Stimulated activated CD8-positive, alpha-beta memory T cell treated with anti-CD3 and anti-CD28 coated beads, Interleukin-7, amount 100 ng/mL, for 48 hours (primary cell): ENCODE data around the gene ADAMTS6.
A peak's percentile ranks its signal among the peaks of the same experiment; 100 is the strongest.
"Not testable (repeated sequence)": the region's sequence is repeated elsewhere in the genome, so short reads cannot be mapped to it uniquely, and the experiment has no call there.

Source experiments
- DNase-seq, 2 donors: peaks; one replicate each; pipeline ENCODE4 v3.0.0-alpha.2; 2020; ENCODE audit warnings: low read depth in 1 of 2; ENCODE audit errors: extremely low read depth in 1 of 2

The ADAMTS6 gene, protein sequence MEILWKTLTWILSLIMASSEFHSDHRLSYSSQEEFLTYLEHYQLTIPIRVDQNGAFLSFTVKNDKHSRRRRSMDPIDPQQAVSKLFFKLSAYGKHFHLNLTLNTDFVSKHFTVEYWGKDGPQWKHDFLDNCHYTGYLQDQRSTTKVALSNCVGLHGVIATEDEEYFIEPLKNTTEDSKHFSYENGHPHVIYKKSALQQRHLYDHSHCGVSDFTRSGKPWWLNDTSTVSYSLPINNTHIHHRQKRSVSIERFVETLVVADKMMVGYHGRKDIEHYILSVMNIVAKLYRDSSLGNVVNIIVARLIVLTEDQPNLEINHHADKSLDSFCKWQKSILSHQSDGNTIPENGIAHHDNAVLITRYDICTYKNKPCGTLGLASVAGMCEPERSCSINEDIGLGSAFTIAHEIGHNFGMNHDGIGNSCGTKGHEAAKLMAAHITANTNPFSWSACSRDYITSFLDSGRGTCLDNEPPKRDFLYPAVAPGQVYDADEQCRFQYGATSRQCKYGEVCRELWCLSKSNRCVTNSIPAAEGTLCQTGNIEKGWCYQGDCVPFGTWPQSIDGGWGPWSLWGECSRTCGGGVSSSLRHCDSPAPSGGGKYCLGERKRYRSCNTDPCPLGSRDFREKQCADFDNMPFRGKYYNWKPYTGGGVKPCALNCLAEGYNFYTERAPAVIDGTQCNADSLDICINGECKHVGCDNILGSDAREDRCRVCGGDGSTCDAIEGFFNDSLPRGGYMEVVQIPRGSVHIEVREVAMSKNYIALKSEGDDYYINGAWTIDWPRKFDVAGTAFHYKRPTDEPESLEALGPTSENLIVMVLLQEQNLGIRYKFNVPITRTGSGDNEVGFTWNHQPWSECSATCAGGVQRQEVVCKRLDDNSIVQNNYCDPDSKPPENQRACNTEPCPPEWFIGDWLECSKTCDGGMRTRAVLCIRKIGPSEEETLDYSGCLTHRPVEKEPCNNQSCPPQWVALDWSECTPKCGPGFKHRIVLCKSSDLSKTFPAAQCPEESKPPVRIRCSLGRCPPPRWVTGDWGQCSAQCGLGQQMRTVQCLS (N-terminal part only)

DNA sequence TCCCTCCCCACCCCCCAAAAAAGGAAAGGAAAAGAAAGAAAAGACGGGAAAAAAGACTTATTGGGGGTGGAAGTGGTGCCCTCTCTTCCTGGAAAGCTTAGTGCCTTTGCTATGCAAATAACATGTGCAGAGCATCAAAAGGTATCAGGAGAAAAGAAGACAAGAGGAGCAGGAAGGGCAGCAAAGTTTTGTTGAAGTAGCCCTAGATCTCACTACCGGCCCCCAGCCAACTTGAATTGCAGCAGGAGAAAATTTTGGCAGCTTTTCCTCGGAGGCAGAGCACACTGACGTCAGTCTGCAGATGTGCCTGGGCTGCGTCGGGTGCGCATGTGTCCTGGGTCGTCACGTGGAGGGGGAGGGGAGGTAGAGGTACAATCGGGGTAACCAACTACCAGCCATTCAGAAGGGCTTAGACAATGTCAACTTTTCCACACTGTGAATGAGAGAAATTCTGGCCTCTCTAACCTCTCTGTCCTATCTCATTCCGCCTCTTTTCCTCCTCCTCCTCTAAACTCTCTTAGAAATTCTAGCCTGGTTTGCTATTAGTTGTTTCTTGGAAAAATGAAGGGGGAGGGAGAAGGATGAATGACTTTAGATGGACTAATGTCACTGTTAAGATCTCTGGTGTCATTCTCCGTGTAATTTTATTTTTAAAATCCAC is at the start of gene ADAMTS6:
ADAMTS6 (minus strand) TSS at position 286 of the 661 bp plus-strand sequence. CDS start 8,247 bp downstream, outside the sequence.
- peak; percentile 59 to 81 for DNase-seq

DNA sequence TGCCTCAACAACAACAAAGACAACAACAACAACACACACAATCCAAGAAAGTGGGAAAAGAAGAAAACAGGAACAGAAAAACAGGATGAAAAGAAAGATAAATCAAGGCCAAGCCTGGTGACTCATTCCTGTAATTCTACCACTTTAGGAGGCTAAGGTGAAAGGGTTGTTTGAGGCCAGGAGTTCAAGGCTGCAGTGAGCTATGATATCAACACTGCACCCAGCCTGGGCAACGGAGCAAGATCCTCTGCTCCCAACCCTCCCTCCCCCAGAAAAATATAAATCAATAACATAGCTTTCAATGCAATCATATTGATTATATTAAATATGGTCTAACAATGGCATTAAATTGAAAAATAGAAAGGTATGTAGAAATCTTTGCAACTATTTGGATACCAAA is 49.2 kb upstream of the ADAMTS6 start:
- no peak for DNase-seq

DNA sequence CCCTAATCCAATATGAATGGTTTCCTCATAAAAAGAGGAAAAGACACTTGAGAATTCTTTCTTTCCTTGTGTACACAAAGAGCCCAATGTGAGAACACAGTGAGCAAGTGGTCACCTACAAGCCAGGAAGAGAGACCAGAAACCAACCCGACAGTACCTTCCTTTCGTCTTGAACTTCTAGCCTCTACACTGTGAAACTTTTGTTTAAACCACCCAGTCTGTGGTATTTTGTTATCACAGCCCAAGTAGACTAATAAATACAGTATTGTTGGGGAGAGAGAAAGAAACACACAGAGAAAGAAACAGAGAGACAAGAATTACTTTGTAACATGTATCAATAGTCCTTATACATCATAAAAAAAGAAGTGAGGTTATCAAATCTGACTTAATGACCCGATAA is 44.0 kb upstream of the ADAMTS6 start:
- no peak for DNase-seq

DNA sequence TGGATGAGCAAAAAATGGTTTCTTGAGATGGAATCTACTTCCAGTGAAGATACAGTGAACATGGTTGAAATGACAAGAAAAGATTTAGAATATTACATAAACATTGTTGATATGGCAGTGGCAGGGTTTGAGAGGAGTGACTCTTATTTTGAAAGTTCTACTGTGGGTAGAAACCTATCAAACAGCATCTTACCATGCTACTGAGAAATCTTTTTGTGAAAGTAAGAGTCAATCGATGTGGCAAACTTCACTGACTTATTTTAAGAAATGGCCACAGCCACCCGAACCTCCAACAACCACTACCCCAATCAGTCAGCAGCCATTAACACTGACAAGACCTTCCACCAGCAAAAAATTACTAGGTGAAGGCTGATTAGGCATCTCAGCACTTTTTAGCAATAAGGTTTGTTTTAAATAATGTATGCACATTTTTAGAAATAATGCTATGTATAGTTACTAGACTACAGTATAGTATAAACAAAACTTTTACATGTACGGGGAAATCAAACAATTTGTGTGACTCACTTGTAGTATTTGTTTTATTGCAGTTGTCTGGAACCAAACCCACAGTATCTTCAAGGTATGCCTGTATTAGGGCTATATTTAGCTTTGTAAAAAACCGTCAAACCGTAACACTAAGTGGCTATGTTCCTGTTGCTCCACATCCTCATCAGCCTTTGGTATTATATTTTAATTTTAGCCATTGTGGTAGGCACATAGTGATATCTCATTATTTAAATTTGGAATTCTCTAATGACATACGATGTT is 30.6 kb upstream of the ADAMTS6 start:
- peak in 1 of 2 donors; percentile 3 for DNase-seq

DNA sequence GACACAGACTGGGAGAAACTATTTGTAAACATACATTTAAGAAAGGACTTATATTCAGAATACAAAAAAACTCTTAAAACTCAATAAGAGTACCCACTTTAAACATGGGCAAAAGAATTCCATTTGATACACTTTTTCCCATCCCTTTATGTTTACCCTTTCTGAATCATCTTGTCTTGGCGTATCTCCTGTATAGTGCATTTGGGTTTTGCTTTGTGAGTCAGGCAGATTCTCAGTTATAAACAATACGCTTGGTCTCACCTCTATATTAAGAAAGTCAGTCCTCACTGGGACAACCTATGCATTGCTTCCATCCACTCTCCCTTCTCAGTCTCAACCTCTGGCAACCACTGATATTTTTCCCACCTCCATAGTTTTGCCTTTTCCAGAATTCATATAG is 27.3 kb upstream of the ADAMTS6 start:
- no peak for DNase-seq

DNA sequence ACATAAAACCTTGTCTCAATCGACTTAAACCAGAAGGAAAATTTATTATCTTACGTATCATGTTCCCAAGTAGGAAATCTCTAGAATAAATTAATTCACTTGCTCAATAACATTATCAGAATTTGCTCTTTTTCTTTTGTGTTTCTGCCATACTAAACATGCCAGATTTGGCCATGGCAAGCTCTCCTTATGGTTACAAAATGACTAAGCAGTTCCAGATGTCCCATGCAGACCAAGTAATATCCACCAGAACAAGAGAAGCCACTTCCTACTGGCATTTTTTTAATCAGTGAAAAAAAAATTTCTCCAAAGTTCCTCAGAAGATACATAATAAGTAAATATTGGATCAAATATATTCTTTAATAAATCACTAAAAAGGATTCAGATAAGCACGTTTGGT is 25.2 kb upstream of the ADAMTS6 start:
- no peak for DNase-seq

DNA sequence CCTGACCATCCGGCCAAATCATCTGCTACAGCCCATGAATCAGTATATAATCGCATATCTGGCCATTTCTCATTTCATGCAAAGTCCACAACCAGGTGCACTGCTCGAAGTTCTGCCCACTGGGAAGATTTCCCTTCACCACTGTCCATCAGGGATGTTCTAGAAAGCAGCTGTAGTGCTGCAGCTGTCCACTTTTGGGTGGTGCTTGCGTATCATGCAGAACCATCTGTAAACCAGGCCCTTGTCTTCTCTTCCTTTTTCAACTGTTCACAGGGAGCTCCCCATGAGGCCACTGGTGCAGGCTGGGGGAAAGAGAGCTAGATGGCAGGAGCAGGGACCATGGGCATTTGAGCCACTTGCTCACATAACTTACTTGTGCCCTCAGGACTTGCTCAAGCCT is 7.4 kb upstream of the ADAMTS6 start:
- no peak for DNase-seq

DNA sequence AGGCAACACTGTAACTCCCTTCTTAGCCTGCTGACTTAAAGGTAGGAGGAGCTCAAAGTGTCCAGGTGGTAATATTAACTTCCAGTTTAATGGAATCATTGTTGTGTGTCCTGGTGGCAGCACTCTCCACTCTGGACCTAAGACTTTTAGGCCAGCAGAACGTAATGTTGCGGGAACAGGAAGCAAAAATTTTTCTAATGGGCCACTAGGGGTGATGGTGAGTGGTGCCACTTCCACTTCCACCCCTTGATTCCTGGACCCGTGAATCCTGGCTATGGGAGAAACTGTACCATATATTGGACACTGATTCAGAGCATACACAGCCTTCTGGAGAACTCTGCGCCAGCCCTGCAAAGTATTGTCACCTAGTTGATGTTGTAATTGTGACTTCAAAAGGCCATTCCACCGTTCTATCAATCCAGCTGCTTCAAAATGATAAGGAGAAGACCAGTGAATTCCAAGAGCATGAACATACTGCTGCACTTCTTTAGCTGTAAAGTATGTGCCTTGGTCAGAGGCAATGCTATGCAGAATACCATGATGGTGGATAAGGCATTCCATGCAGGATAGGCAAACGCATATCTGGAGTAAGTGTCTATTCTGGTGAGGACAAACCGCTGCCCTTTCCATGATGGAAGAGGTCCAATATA is 6.4 kb upstream of the ADAMTS6 start:
- not testable (repeated sequence) for DNase-seq

DNA sequence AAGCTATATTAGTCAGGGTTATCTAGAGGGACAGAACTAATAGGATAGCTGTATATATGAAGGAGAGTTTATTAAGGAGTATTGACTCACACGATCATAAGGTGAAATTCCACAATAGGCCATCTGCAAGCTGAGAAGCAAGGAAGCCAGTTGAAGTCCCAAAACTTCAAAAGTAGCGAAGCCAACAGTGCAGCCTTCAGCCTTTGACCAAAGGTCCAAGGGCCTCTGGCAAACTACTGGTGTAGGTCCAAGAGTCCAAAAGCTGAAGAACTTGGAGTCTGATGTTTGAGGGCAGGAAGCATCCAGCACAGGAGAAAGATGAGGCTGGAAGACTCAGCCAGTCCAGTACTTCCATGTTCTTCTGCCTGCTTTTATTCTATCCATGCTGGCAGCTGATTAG is 5.1 kb upstream of the ADAMTS6 start:
- DNase-seq, result not testable (repeated sequence)

DNA sequence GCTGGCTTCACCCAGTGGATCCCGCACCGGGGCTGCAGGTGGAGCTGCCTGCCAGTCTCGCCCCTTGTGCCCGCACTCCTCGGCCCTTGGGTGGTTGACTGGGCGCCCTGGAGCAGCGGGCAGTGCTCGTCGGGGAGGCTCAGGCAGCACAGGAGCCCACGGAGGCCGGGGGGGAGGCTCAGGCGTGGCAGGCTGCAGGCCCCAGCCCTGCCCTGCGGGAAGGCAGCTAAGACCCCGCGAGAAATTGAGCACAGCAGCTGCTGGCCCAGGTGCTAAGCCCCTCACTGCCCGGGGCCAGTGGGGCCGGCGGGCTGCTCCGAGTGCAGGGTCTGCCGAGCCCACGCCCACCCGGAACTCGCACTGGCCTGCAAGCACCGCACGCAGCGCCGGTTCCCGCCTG is 3.7 kb upstream of the ADAMTS6 start:
- DNase-seq, result no peak

DNA sequence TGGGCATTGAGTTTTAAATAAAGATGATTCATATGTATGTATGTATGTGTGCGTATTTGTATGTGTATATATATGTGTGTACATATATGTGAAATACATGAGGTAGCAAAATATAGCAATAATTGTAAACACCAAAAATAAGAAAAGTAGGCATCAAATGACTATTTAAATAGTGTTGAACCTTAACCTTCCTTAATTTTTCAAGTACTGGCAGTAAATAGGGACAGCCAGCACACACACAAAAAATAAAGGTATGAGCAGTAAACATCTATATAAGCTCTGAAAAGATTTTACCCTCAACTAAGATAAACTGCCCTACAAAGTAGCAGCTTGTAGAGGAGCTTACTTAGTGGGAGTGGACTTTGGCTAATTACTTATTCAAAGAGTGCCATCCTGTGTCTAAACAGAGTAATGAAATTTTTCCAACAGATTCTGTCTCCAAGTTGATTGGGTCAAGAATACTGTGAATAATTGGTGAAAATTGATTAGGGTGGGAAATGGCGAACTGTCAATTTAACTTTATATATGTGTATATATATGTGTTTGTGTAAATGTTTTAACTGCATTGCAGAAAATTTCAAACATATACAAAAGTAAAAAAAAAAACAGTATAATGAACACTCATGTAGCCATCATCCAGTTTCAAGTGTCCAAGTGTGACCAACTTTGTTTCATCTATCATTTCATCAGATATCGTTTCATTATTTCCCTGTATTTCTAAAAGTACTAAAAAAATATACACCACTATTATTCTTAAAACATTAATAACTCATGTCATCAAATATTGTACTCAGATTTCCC is 2.0 kb upstream of the ADAMTS6 start:
- no peak for DNase-seq

DNA sequence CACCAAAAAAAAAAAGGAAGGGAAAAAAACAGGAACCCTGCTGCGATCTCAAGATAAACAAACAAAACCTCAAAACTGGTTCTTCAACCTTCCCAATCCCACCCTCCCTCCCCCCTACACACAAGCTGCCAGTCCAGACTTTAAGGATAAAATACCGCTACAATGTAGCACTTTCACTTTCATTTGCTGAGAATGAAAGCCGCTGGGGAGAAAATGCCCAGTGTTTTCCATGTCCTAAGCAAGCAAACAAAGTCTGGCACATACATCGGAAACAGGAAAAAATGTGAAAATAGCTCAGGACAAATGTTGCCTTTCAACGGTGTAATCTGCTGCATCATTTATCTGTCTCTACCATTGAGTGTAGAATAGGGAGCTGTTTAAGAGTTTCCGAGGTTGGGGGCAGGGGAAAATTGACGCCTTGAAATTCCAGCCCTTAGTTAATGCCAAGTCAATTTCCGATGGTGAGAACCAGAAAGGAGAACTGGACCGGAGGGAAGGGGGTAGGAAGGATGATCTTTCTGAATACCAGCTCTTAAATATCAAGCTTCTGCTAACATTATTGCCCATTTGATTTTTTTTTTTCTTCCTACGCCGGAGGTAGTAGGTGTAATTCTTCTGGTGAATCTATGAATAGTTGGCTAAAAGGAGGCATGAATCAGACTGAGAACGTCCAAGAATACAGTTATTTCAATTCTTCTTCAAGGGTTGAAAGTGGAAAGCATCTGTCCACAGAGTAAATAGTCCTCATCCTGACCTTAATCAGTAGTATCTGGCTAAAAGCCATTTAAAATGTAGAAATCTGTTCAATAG is 1.2 kb upstream of the ADAMTS6 start:
- no peak for DNase-seq

DNA sequence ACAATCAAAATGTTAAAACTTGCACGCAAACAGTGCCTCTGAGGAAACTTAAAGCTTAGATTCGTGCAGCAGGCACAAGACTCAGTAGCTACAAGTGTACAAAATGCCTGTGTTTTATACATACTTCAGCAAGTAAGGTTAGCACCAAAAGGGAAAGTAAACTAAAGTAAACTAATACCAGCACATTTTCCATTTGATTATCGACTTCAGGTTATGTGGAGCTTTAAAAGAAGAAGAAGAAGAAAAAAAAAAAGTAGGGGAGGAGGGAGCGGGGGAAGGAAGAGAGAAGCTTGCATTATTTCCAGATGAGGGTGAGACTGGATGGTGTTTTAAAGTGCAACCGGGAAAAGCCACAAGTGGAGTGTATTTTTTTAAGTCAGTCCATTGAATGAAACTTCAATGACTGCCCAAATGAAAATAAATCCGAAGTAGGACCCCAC is 596 bp upstream of the ADAMTS6 start:
- no peak for DNase-seq

DNA sequence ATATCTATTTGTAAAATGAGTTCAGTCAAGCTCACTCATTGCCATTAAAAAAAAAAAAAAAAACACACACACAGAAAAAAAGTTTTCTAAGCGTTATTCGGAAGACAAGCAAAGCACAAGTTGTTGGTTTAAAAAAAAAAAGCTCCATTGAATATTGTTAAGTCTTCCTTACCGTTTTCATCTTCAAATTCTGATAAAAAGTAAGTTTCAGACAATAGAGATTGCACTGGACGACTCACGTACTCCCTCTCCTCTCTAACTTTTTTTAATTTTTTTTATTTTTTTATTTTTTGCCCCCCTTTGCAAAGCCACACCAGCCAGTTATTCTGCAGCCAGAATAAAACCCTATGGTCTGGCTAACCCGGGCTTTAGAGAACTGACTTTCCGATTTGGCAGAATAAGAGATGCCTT is 544 bp downstream of the ADAMTS6 start:
- no peak for DNase-seq

DNA sequence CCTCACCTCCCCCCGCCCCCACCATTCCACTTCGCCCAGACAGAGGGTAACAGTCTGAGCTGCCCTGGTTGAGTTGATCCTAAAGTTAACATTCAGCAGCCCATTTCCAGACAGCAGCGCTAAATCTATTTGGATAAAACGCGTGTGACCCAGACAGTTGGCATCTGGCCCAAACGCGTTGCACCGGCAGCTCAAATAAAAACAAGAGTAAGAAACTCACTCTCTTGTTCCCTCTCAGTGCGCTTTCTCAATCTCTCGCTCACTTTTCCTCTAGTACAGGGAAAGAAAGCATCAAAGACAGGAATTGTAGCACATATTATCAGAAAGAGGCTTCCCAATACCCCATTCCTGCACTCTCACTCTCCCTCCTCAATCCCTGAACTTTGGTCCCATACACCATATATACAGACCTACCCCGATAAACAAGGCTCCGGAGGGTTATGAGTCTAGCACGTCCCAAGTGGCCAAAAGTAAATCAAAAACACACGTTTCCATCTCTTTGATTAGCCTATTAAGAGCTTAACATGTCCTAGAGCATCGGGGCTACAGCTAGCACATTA is 1.3 kb downstream of the ADAMTS6 start:
- no peak for DNase-seq

DNA sequence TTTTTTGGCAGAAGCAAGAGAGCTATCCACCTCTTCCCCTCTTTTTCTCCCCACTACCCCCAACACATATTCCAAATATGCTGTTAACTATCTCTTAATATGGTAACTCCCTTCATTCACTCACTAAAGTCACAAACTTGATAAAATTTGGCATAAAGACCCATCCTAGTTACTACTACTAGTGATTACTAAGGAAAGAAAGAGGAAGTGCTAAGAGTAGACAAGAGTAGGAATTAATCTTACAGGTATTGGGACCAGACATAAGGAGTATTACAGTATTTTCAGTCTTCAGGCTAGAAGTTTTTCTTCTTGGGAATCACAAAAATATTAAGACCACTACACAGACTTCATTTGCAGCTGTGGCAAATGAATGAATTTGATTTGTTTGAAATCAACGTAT is 2.2 kb downstream of the ADAMTS6 start:
- DNase-seq, result no peak

DNA sequence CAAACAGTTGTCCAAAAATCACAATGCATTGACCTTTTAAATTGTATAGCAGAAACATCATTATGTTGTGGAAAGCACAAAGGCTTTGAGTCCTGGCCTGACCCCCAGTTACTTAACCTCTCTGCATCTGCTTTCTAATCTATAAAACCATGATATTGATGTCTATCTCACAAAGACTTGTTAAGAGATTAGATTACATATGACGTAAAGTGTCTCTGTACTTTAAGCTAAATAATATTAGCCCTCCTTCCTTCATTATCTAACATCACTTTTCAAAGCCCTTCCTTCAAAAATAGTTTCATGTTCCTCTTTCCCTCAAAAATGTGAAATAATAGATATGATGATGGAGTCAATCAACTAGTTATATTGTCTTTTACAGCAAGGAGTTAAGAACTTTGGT is 3.4 kb downstream of the ADAMTS6 start:
- DNase-seq, result no peak

DNA sequence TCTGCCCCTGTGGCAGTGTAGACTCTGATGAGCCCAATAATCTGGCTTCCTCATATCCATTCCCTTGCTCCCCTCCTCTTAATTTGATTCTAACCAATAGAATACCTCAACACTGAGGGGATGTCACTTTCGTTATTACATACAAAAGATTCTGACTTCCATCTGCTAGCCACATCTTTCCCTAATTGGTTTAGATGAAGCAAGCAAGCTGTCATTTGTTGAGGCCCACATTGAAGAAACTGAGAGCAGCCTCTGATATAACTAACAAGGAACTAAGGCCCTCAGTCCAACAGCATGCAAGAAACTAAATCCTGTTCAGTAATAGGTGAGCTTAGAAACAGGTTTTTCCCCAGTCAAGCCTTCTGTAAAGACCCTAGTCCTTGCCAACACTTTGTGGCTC is 5.8 kb downstream of the ADAMTS6 start:
- DNase-seq, result no peak
